ENCODE measurements around the gene GALNT8.

Gene GALNT8

GRCh38 chr12:4725057-4725456 is 4.9 kb downstream of the GALNT8 start:
- no peaks in the 10 kb centered on the region for H3K9me2 ChIP-seq (replicated peaks; ENCODE audit: insufficient read depth, low read length)
- no peaks in the 10 kb centered on the region for H3K9me3 ChIP-seq (ENCODE audit: insufficient read depth, low read length)
- H3F3A ChIP-seq (ENCODE audit: insufficient read depth) = no peaks in the 10 kb centered on the region
- H3K9ac ChIP-seq (ENCODE audit: low read length) = no peak overlapping the region
- no peak overlapping the region for H2AFZ ChIP-seq (ENCODE audit: low read depth, low read length, severe bottlenecking)
- H3K27me3 ChIP-seq (ENCODE audit: low read length) = no peaks in the 10 kb centered on the region
- TF ChIP-seq CTCF (IDR thresholded peaks at IDR 0.05; ENCODE audit: insufficient read depth, low read length, poor library complexity, severe bottlenecking) = no peak
- TF ChIP-seq EZH2phosphoT487 (conservative IDR thresholded peaks at IDR 0.05; ENCODE audit: low read length) = no peak
- H3K36me3 ChIP-seq (ENCODE audit: low read length) = no peaks in the 10 kb centered on the region
- H4K20me1 ChIP-seq (ENCODE audit: low read depth, low read length) = no peaks in the 10 kb centered on the region
- H3K4me2 ChIP-seq (ENCODE audit: low read depth, low read length, poor library complexity, severe bottlenecking) = no peak overlapping the region
- no peak overlapping the region for H3K27ac ChIP-seq (ENCODE audit: low read depth, low read length)
- H3K4me3 ChIP-seq (ENCODE audit: insufficient read depth, low read length, poor library complexity, severe bottlenecking) = no peak overlapping the region
- H3K79me2 ChIP-seq (ENCODE audit: insufficient read depth, low read length) = no peaks in the 10 kb centered on the region

- Histone ChIP-seq H3K4me2 (ENCODE audit: low read depth, low read length, poor library complexity, severe bottlenecking) (no peak overlapping the region), H3K4me3 (ENCODE audit: insufficient read depth, low read length, poor library complexity, severe bottlenecking) (no peak overlapping the region), H3F3A (ENCODE audit: insufficient read depth) (no peaks in the 10 kb centered on the region), H3K9me3 (ENCODE audit: insufficient read depth, low read length) (no peaks in the 10 kb centered on the region), H3K9me2 (replicated peaks; ENCODE audit: insufficient read depth, low read length) (no peaks in the 10 kb centered on the region), H3K27me3 (ENCODE audit: low read length) (peaks cover 3% of the 10 kb centered on the region; the same call in 1 of the 2 replicates), H3K9ac (ENCODE audit: low read length) (no peak overlapping the region), H2AFZ (ENCODE audit: low read depth, low read length, severe bottlenecking) (no peak overlapping the region), H3K27ac (ENCODE audit: low read depth, low read length) (no peak overlapping the region), H4K20me1 (ENCODE audit: low read depth, low read length) (no peaks in the 10 kb centered on the region), H3K79me2 (ENCODE audit: insufficient read depth, low read length) (no peaks in the 10 kb centered on the region), H3K36me3 (ENCODE audit: low read length) (no peaks in the 10 kb centered on the region)
- no peak for TF ChIP-seq EZH2phosphoT487 (conservative IDR thresholded peaks at IDR 0.05; ENCODE audit: low read length)
- no peak for TF ChIP-seq CTCF (IDR thresholded peaks at IDR 0.05; ENCODE audit: insufficient read depth, low read length, poor library complexity, severe bottlenecking)
Observed at GRCh38 chr12:4734625-4735340, 14.6 kb downstream of the GALNT8 start.

- Histone ChIP-seq H3K9me2 (replicated peaks; ENCODE audit: insufficient read depth, low read length) (no peaks in the 10 kb centered on the region), H3K4me3 (ENCODE audit: insufficient read depth, low read length, poor library complexity, severe bottlenecking) (no peak overlapping the region), H3K9me3 (ENCODE audit: insufficient read depth, low read length) (no peaks in the 10 kb centered on the region), H4K20me1 (ENCODE audit: low read depth, low read length) (no peaks in the 10 kb centered on the region), H3F3A (ENCODE audit: insufficient read depth) (no peaks in the 10 kb centered on the region), H3K4me2 (ENCODE audit: low read depth, low read length, poor library complexity, severe bottlenecking) (no peak overlapping the region), H3K27me3 (ENCODE audit: low read length) (no peaks in the 10 kb centered on the region), H2AFZ (ENCODE audit: low read depth, low read length, severe bottlenecking) (no peak overlapping the region), H3K36me3 (ENCODE audit: low read length) (no peaks in the 10 kb centered on the region), H3K79me2 (ENCODE audit: insufficient read depth, low read length) (no peaks in the 10 kb centered on the region), H3K27ac (ENCODE audit: low read depth, low read length) (no peak overlapping the region), H3K9ac (ENCODE audit: low read length) (no peak overlapping the region)
- TF ChIP-seq CTCF (IDR thresholded peaks at IDR 0.05; ENCODE audit: insufficient read depth, low read length, poor library complexity, severe bottlenecking) = no peak
- TF ChIP-seq EZH2phosphoT487 (conservative IDR thresholded peaks at IDR 0.05; ENCODE audit: low read length) = no peak
Observed at GRCh38 chr12:4736091-4736490, 15.9 kb downstream of the GALNT8 start.

All from SU-DHL-6 (cell line).